Activated CD4-positive, alpha-beta T cell treated with anti-CD3 and anti-CD28 coated beads, Interleukin-2, amount 50 U/mL, for 48 hours (primary cell): ENCODE results near the gene PPP6R2.
"Not testable (repeated sequence)": the region's sequence is repeated elsewhere in the genome, so short reads cannot be mapped to it uniquely, and the experiment has no call there.

ENCODE experiments used
- DNase-seq, 2 experiments: peaks; one replicate each; pipeline ENCODE4 v3.0.0-alpha.2; 2020

Gene PPP6R2

DNA sequence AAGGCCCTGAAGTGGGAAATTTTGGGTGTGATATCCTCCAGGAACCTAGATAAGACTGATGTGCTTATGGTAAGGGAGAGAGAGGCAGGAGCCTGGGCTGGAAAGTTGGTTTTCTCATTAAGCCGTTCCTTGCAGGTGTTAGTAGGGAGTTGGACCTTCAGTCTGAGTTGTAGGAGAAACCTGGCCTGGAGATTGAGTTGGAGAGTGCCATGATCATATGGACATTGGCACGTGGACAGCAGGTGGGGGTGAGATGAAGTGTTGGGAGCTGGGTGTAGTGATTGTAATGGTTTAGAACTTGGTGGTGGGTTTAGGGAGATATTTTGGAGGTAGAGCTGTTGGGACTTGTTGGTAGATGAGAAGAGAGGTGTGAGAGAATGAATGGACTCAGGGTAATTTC is 4.9 kb downstream of the PPP6R2 start:
- no peak for DNase-seq

DNA sequence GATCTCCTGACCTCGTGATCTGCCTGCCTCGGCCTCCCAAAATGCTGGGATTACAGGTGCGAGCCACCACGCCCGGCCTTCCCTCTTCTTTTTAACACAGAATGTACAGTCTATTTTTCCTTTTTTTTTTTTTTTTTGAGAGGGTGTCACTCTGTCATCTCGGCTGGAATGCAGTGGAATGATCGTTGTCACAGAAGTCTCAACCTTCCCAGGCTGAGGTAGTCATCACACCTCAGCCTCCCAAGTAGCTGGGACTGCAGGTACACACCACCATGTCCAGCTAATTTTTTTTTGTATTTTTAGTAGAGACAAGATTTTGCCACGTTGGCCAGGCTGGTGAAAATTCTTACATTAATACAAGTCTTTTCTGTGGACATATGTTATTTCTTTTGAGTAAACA is 13.1 kb downstream of the PPP6R2 start:
- no peak for DNase-seq

DNA sequence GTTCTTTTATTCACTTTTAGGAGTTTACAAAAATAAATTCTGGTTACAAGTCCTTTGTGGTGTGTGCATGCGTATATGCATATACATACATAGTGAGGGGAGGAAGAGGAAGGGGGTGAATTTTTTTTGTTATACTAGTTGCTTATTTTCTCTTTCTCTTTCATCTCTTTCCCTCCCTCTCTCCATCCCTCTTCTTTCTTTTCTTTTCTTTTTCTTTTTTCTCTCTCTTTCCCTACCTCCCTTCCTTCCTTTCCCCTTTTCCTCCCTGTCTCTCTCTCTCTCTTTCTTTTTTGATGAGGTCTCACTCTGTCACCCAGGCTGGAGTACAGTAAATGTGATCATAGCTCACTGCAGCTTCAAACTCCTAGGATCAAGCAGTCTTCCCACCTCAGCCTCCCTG is 14.1 kb downstream of the PPP6R2 start:
- no peak for DNase-seq

DNA sequence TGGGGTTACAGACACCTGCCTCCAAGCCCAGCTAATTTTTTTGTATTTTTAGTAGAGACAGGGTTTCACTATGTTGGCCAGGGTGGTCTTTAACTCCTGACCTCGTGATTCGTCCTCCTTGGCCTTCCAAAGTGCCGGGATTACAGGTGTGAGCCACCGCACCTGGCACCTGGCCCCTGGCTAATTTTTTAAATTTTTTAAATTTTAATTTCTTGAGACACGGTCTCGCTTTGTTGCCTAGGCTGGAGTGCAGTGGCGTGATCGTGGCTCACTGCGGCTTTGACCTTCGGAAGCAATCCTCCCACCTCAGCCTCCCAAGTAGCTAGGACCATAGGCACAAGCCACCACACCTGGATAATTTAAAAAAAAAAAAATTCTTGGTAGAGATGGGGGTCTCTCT is 14.6 kb downstream of the PPP6R2 start:
- no peak for DNase-seq

DNA sequence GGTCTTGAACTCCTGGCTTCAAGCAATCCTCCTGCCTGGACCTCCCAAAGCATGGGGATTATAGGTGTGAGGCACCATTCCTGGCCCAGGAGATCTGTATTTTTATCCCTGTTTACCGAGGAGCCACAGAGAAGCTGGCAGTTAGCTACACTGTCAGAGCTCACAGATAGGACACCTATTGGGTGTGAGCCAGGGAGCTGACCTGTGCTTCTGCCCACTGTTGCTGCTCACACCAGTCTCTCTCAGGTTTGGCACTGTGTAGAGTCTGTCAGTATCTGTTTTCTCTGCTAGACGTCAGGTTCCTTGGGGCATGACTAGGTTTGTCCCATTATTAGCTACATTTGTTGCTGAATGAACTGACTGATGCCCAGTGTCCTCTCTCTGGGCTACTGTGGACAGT is 17.5 kb downstream of the PPP6R2 start:
- no peak for DNase-seq

DNA sequence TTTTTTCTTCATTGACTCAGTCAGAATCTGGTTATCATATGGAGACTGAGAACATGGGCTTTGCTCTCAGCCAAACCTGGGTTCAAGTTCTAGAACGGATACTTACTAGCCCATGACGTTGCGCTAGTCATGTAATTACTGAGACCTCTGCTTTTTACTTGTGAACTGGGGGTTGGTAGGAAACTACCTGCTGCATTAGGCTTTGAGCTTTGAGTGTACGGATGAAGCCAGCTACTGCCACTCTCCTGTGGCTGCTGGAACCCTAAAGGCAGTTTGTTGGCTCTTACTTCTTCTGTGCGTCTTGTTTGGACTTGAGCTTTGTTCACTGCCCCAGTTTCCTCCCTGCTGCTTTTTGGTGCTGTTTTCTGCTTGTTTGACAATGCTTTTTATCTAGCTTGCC is 18.1 kb downstream of the PPP6R2 start:
- DNase-seq = no peak

DNA sequence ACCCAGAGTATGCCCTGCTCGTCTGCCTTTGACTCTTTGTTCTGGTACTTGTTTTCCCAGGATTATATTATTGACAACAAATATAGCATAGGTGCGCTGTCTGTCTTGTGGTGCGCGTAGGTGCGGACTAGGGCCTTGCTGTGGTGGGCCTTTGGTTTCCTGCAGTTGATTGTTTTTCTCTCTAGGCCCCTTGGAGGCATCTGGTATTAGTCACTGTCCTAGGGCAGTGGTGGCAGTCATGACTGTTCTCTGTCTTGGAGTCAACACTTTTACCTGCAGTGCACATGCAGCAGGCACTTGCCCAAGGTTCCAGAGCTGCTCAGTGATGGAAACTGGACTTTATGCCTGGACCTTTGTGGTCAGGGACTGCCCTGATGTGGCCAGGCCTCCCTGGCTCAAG is 18.6 kb downstream of the PPP6R2 start:
- no peak for DNase-seq

DNA sequence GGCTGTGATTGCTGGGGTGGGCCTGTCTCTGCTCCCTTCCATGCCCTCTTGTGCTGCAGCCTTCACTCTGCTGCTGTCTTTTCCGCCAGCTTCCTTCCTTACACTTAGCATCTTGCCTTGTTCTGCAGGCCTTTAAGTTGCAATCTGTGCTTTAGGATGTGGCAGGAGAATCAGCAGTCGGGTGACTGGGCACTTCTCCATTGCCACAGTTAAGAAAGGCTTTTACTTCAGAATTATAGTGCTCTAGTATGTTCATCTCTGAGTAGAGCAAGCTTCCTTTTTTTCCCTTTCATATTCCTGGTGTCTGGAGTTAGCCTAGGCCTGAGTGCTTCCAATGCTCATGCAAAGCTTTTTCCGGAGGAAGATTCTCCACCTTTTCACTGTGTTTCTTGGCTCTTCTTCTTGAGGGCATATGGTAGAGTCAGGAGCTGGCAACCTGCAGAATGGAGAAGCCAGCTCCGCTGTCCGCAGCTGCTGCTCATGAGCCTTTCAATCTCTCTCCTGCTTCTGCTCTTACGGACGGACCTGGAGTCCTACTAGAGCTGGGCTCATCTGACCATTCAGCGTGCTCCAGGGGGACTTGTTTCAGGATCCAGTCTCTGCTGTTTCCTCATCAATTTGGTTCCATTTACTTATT is 20.2 kb downstream of the PPP6R2 start:
- DNase-seq = no peak

DNA sequence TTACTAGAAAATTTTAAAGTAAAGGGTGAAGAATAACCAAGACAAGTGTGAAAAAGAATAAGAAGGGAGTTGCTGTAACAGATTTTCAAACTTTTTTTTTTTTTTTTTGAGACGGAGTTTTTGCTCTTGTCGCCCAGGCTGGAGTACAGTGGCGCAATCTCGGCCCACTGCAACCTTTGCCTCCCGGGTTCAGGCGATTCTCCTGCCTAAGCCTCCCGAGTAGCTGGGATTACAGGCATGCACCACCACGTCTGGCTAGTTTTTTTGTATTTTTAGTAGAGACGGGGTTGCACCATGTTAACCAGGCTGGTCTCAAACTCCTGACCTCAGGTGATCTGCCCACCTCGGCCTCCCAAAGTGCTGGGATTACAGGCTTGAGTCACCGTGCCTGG is 20.7 kb downstream of the PPP6R2 start:
- not testable (repeated sequence) for DNase-seq

DNA sequence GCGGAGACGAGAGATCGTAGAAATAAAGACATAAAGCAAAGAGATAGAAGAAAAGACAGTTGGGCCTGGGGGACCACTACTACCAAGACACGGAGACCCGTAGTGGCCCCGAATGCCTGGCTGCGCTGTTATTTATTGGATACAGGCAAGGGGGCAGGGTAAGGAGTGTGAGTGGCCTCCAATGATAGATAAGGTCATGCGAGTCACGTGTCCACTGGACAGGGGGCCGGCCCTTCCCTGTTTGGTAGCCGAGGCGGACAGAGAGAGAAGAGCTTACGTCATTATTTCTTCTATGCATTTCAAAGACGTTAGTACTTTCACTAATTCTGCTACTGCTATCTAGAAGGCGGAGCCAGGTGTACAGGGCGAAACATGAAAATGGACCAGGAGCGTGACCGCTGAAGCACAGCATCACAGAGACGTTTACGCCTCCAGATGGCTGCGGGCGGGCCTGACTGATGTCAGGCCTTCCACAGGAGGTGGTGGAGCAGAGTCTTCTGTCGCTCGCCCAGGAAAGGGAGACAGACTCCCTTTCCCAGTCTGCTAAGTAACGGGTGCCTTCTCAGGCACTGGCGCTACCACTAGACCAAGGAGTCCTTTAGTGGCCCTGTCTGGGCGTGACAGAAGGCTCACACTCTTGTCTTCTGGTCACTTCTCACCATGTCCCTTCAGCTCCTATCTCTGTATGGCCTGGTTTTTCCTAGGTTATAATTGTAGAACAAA is 24.8 kb downstream of the PPP6R2 start:
- no peak for DNase-seq

DNA sequence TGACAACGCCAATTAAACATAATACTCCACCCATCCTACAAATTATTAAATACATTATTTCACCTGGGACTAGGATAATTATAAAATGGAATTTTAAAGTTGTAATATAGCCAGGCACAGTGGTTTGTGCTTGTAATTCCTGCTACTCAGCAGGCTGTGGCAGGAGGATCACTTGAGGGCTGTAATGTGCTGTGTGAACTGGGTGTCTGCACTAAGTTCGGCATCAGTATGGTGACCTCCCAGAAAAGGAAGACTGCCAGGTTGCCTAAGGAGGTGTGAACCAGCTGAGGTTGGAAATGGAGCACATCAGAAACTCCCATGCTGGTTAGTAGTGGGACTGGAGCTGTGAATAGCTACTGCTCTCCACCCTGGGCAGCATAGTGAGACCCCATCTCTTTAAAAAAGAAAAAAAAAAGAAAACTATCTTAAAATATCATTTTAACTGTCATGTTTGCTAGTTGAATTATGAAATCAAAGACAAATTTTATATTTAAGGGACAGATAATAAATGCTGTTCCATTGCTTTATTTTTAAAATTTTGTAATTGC is 28.0 kb downstream of the PPP6R2 start:
- no peak for DNase-seq

DNA sequence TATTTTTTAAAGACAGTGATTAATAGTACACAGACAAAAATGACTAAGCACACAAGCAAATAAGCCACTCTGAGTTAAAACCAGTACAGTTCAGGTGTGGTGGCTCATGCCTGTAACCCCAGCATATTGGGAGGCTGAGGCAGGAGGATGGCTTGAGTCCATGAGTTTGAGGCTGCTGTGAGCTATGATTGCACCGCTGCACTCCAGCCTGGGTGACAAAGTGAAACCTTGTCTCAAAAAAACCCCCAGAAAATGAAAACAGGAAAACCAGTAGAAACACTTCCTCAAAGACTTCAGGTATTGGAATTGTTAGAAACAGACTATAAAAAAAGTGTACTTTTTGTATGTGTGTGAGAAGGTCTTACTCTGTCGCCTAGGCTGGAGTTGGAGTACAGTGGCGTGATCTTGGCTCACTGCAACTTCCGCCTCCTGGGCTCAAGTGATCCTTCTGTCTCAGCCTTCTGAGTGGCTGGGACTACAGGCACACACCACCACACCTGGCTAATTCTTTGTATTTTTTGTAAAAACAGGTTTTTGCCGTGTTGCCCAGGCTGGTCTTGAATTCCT is 33.0 kb downstream of the PPP6R2 start:
- DNase-seq = no peak

DNA sequence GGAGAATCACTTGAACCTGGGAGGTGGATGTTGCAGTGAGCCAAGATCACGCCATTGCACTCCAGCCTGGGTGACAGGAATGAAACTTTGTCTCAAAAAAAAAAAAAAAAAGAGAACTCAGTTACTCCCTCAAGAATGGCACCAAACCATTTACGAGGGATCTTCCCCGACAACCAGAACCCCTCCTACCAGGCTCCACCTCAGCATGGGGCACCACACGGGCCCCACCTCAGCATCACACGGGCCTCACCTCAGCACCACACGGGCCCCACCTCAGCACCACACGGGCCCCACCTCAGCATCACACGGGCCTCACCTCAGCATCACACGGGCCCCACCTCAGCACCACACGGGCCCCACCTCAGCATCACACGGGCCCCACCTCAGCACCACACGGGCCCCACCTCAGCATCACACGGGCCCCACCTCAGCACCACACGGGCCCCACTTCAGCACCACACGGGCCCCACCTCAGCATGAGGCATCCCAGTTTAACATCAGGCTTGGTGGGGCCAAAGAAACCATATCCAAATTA is 38.0 kb downstream of the PPP6R2 start:
- not testable (repeated sequence) for DNase-seq

DNA sequence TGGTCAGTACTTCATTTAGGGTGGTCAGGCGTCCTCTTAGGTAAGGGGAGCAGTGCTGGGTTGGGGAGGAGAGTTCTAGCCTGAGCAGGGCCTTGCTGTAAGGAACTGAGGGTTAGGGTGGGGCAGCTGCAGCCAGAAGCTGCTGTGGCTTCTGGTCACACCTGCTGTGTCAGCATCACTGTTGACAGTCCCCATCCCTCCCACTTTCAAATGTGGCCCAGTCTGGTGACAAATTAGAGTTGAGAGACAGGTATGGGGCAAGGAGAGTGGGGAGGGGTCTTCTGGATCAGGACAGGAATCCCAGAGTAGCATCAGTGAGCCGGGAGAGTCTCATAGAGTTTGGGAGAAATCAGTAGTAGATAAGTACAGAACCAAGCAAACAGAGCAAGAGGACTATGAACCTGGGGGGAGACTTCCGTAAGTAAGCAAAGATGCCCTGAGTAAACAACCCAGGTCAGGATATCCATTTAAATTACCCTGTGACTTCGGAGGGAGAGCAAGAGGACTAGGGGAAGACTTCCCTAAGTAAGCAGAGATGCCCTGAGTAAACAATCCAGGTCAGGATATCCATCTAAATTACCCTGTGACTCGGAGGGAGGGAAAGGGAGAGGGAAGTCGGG is 53.7 kb downstream of the PPP6R2 start:
- DNase-seq = no peak

DNA sequence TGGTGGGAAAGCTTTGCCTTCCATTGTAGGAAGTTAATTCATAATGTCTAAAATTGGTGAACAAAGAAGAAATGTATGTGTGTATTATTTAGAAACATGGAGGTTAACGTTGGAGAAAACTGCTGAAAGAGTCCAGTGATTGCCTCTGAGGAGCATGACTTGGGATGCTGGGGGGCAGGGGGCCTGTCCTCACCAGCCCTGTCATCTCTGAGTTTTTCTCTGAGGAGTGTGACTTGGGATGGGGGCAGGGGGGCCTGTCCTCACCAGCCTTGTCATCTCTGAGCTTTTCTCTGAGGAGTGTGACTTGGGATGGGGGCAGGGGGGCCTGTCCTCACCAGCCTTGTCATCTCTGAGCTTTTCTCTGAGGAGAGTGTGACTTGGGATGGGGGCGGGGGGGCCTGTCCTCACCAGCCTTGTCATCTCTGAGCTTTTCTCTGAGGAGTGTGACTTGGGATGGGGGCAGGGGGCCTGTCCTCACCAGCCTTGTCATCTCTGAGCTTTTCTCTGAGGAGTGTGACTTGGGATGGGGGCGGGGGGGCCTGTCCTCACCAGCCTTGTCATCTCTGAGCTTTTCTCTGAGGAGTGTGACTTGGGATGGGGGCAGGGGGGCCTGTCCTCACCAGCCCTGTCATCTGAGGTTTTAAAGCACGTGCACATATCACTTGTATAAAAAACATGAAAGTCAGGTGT is 54.4 kb downstream of the PPP6R2 start:
- peak; percentile 49 to 51 for DNase-seq

DNA sequence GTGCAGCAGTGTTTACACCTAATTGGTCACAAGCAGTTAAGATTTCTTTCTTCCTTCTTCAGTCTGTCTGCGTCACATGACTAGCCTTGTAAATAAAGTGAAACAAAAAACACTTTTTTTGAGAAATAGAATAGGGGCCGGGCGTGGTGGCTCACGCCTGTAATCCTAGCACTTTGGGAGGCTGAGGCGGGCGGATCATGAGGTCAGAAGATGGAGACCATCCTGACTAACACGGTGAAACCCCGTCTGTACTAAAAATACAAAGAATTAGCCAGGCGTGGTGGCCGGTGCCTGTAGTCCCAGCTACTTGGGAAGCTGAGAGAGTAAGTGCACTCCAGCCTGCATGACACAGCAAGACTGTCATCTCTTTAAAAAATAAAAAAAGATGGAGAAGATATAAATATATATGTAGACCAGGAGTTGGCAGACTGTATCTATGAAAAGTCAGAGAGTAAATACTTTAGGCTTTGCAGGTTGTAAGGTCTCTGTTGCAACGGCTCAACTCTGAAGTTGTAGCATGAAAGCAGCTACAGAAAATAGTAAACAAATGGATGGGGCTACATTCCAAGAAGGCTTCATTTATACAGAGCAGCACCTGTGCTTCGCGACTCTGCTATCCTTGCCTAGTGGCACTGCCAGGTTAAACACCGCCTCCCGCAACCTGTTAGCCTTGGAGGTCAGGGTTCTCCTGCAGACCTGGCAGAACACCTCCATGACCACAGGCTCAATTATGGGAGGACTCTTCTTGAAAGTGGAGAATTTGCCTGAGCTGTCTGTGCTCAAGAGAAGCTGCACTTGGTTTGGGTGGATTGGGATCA is 55.9 kb downstream of the PPP6R2 start:
- DNase-seq = no peak

DNA sequence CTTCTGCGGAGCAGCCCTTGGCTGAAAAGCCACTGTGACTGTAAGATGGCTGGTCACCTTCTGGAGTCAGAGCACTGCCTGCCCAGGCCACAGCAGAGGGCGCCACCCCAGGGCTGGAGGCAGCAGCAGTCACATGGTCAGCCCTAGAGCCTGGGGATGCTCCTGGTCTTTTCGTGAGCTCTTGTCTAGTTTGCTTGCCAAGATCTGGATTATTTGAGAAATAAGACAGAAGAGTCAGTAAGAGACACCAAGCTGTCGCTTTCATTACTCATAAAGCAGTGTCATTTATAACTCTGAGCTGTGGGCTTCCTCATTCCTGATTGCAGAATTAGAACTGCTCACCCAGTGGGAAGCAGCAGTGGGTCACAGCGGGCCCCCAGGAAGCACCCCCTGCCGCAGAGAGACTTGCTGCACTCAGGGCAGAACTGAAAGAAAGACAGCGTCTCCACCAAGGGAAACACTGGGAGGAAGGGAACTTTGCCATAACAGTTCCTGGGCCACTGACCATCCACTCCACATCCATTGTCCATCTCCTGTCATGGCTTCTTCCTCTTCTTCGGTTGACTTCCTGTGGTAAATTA is 56.7 kb downstream of the PPP6R2 start:
- DNase-seq = peak; percentile 21 to 32

DNA sequence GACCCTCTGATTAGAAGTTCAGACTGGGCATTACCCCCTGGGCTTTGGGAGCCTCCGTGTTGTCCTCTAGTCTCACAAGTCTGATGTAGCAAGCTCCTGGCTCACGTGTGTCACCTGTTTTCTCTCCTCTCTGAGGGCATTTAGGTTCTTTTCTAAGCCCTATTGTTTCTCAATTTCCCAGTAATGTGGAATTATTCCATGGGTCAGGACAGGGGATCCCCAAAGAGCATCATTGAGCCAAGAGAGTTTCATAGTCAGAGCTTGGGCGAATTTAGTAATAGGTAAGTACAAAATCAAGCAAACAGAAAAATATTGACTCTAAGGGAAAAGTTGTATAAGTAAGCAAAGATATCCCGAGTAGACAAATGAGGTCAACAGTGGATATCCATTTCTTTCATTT is 57.3 kb downstream of the PPP6R2 start:
- DNase-seq = no peak

DNA sequence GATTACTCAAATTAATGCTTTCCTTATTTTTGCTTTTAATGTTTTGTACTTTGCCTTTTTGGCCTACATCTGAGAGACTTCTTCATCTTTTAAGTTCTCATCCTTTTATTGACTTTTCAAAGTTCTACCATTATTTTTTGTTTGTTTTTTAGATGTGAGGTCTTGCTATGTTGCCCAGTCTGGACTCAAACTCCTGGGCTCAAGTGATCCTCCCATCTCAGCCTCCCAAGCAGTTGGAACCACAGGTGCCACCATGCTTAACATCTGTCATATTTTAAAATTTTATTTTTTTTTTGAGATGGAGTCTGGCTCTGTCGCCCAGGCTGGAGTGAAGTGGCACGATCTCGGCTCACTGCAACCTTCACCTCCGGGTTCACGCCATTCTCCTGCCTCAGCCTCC is 57.8 kb downstream of the PPP6R2 start:
- no peak for DNase-seq

DNA sequence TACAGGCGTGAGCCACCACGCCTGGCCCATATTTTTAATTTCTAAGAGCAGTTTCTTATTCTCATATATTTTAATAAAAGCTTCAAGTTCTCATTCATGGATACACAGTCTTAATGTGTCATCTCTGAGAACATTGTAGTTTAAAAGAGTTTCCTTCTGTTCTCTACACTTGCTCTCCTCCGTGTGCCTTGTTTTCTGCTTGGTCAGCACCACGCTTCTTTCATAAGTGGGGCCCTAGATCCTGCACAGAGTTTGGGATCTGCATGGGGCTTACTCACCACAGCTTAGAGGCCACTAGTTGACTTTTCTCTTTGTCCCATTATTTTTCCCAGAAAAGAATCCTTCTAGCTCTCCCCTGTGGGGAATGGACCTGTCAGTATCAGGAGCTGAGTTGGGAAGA is 58.8 kb downstream of the PPP6R2 start:
- no peak for DNase-seq

DNA sequence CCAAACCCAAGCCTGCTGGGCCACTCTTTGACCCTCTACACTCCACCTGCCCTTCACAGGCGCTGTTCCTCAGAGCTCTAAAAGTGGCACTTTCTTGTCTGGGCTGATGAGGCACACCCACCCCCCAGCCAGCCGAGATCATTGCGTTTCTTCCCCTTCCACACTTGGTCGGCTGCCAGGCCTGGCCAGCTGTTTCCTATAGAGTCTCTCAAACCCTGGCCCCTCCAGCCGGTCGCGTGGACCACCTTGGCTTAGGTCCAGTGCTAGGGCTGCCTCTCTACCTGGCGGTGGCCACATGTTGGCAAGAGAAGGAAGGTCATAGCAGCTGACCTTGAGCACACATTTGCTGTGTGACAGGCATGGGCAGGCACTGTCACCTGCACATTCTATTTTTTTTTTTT is 60.6 kb downstream of the PPP6R2 start:
- DNase-seq = no peak
